Measurements from ENCODE around the gene ARHGAP21.
A peak's percentile ranks its signal among the peaks of the same experiment; 100 is the strongest.

ARHGAP21 gene

DNA sequence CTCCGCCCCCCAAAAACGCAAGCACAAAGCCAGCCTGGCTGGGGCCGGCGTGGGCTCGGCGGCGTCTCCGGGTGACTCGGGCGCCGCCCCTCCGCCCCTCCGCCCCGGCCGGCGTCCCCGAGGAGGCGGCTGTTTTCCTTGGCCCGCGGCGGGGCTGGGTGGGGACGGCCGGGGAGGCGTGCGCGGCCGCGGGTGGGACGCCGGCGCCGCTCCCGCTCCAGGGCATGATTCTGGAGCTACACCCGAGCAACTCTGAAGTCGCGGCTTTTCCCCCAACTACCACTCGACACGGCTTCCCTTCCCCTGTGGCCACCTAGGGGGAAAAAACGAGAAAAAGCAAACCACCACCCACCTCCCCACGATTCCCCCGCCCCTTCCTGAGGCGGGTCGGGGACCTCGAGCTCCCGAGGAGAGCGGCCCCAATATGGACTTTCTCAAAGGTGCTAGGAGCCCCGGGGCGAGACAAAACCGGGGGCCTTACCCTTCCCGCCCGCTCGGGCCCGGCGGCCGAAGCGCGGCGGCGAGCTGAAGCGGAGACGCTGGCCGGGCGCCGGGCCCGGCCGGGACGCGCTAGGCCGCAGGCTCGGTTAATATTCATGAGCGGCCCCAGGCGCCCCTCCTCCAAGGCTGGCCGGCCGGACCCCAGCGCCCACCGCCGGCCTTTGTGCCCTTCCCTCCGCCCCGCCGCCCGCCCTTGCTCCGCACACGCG, 856 bp downstream of the ARHGAP21 start:
- peak; percentile 43 to 45 for DNase-seq

DNA sequence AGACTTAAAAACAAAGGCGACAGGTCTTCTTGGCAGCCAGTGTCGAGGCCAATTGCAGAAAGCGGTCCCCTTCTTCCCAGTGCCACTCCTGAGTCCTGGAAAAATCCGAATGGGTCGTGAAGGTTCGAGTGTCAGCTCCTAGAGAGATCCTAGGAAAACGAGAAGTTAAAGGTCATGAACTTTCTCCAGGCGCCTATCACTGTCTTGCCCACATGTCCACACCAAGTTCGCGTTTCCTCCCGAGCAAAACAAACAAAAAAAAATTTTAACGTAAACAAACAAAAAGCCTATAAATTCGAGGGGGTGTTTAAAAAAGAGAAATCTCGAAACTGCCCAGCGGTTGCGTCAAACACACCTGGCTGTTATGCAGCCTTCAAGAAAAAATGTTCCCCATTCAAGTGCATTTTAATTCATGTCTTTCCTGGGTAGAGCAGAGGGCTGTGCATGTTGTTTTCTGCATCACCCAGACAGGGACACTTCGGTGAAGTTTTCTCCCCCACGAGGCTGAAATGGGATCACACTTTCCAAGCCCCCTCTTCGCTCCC, 1.5 kb downstream of the ARHGAP21 start:
- DNase-seq: no peak

DNA sequence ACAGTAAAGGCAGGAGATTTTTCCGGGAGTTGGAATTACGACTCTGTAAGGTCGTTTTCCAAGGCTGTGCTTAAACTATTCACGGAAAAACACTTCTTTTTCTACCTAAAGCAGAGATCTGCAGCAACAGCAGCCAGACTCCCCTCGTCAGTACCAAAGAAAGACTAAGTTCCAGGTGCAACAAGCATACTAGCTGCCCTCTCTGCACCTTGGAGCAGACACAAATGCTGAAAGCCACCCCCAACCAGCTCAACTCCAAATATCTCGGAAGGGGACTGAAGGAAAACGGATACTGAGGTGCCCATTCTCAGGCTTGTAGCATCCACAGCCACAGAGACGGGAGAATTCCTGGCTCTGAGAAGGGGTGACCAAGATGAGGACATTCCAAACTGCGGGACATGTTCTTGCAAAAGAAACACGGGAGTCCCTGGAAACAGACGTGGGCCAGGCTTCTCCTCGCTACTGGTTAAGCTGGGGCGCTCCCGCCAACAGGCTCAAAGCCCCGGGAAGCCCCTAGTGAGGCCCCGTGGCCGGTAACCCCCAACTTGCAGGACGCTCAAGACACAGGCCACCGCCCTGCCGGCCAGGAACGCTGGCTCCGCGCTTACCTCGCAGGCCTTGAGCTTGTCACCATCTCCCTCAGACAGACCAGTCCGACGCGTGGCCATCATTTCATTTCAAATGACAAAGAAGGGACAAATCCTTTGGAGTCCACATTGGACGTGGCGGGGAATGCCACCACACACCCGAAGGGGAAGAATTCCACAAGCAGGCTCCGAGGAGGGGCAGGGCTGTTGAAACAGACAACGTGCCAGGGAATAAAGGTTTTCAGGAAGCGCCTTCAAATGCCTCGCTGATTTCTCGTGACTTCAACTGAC, 2.2 kb downstream of the ARHGAP21 start:
- DNase-seq: peak in 1 of 2 experiments; percentile 3

DNA sequence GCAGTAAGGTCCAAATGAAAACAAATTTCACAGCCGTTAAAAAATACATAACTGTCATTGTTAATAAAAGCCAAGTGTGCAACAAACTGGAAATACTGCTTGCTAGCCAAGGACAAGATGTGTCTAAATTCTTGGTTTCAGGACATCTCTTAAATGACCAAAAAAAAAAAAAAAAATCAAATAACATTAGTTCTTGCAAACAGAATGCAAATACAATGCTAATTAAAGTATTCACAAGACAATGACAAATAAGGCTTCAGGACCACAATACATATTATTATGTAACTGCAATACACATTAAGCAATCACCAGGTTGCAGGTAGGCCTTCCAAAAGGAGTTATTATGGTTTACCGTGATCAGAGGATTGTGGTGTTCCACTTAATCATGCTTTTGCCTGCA, 3.6 kb downstream of the ARHGAP21 start:
- DNase-seq: no peak

DNA sequence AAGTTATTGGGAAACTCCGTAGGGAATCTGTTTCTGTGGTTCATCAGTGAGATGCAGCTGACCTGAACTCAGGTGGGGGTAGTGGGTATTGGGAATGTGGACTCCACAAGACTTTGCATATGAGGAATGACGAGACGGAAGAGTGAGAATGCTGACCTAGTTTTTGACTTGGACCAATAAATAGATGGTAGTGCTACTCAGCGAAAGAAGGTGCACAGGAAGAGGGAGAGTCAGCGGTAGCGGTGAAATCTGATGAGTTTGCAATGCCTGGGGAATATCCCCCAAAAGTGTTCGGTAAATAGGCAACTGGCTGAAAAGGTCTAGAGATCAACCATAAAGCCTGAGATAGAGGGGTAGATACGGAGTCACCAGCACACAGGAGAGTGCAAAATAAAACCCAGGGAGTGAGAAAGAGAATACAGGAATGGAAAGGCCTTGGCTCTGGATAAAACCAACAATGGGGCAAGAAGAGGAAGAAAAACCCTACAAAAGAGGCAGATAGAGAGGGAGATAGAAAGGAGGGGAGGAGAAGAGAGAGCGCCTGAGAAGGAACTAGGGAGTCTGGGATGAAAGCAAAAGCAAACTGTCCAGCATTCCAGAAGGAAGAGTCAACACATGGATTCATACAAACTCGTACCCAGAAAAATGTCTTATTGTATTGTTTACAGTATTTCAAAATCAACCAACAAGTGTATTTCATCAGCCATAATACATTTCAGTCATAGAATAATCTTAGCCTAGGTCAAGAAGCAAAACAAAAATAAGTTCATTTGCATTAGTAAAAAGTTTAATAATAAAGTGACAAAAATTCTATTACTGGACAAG, 5.4 kb downstream of the ARHGAP21 start:
- no peak for DNase-seq

DNA sequence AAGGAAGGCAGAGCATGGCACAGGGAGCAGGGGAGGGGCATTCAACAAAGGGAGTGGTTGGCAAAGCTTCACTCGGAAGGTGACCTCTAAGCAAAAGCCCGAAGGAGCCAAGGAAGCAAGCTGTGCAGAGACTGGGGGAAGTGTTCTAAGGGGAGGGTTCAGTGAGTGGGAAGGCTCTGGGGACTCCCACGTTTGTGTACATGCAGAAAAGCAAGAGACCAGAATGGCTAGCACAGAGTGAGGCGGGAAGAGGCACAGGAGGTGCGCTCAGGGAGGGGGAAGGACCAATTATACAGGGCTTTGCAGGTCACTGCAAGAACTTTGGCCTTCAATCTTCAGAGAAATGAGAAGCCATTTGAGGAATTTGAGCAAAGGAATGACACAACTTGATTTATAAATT, 7.4 kb downstream of the ARHGAP21 start:
- DNase-seq: no peak

DNA sequence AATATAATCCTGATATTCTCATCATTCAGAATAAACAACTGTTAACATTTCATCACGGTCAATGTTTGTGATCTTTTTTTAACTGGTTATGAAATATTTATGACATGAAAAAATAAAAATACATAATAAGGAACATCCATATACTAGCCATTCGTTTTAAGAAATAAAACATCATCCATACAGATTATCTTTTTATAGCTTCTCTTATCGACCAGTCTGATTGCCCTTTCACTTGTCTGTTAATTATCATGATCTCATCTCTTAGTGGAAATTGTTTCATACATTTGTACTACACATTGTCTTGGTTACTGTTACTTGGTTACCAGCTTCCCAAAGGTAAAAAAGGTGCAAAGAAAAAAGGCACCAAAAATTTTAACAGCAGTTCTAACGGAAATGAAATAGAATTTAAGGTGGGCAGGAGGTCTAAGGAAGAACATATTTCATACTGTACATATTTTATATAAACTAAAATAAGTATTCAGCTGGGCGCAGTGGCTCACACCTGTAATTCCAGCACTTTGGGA, 8.4 kb downstream of the ARHGAP21 start:
- no peak for DNase-seq

DNA sequence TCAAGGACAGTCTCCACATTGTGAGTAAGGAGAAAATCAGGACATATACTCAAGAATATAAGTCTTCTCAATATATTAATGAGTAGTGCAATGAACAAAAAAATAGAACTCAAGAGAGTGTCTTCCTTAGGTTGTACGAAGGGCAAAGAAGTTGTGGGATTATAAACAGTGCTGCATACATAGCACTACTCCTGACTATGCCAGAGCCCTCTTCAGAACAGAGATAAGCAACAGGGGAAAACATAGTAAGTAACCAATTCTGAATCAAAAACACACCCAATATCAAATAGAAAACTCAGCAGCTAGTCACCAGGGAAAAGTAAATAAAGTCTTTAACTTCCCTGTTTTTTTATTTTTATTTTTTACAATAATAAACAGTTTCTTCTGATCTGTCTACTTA, 10.6 kb downstream of the ARHGAP21 start:
- no peak for DNase-seq

DNA sequence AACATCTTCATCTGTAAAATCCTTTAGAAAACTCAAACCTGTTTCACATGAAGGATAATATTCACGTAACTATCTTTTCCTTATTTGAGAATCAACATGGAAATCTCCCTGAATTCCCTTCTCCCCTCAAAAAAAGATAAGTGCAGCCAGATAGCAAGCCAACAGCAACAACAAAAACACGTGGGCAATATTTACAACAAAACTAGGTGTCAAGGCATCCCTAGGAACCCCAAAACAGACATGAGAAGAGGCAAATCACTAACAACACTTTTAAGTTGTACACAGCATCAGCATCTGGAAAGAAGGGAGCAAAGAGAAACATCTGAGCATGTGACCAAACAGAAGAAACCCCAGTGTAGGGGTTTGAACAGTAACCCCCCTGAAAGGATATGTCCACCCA, 12.2 kb downstream of the ARHGAP21 start:
- no peak for DNase-seq

DNA sequence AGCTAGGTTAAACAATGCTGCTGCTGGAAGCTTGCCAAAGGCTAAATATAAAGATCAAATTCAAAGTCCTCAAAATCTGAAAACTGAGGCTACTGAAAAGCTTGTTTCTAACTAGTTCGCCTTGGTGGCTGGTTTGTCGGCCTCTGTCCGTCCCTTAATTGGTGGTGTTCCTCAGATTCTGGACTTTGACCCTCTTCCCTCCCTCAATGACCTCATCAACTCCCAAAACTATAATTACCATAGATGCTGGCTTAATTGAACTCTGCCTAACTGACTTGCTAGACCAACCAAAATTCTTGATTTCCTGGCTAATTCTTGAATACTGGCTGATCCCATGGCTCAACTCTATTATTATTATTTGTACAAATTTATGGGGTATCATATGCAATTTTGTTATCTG, 15.6 kb downstream of the ARHGAP21 start:
- no peak for DNase-seq

DNA sequence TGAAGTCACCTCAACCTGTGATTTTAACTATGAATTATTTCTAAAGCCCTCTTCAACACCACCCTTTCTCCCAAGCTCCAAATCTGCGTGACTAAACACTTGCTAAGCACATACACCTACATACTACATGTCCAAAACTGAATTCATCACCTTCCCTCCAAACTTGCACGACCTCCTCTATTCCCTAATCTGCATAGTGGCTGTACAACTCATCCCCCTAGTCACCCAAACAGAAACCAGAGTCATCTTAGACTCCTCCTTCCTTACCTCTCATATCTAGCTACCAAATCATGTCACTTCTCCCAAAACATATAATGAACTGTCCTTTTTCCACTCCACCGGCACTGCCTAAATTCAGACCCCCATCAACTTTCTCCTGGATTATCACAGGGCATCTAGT, 16.2 kb downstream of the ARHGAP21 start:
- no peak for DNase-seq

DNA sequence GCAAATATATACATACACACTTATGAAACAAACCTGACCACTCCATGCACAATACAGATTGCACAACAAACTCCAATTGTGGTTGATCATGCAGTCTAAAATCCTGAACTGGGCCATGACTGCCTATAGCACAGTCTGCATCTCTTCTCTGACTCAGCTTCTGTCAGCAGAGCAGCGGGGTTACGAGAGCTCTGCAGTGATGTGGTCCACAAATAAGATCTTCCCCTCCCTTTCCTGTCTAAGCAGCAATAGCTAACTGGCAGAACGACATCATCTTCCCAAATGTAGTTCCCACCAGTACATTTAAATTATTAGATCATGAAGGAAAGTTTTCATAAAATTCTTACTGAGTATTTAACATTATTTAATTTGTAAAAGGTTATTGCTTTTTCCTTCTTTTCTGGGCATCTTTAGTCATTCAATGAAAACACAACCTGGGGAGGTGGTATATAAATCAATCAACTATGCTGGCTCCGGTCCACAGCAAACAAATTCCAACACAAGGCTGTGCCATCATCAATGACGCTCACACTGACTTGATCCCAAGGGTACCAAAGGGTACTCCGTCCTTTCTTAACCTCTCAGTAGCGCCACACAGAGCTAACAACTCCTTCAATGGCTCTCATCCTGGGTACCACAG, 17.1 kb downstream of the ARHGAP21 start:
- peak in 1 of 2 experiments; percentile 21 for DNase-seq

DNA sequence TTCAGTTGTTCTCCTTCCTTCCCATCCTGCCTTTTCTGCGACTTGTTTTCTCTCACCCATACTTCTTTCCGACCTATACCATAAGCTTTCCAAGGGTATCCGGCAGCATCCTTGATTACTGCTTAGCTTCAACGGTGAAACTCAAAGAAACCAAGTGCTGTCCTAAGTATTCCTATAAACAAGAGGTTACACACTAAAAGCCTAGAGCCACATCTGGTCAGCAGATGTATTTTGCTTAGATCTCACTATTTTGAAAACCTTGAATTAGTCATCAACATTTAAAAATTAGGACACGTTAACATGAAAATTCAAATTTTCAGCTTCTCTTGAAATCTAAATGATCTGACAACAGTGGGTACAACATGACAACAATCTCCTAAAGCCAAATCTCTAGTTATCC, 20.0 kb downstream of the ARHGAP21 start:
- no peak for DNase-seq

DNA sequence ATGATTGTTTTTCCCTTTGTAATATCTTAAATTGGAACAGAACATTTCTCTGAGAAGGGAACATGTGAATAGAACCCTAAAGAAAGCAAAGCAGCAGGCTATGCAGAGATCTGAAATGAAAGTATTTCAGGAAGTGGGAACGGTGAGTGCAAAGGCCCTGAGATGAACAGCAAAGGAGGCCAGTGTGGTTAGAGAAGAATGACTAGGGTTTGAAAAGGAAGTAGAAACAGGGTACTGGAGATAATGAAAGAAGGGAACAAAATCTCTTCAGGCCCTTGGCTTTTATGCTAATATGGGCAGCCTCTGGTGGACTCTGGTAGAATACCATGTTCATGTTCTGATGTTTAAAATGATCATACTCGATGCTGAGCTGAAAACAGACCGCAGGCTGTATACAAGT, 22.2 kb downstream of the ARHGAP21 start:
- no peak for DNase-seq

DNA sequence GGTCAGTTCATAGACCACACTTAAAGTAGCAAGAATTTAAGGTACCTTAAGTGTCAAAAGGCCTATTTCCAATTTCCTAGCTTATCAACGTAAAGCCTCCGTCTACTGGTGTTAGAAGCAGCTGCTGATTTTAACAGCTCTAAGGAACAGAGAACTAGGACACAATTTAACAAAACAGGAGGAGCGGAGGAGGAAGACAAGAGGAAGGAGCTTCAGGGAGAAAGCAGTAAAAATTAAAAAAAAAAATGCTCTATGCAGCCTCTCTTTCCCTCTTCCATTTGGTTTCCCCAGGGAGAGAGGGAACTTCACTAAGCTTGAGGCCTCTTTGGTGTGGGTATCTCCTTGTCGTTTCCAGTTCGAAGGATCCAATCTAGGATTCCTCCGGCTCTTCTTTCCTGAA, 22.7 kb downstream of the ARHGAP21 start:
- no peak for DNase-seq

DNA sequence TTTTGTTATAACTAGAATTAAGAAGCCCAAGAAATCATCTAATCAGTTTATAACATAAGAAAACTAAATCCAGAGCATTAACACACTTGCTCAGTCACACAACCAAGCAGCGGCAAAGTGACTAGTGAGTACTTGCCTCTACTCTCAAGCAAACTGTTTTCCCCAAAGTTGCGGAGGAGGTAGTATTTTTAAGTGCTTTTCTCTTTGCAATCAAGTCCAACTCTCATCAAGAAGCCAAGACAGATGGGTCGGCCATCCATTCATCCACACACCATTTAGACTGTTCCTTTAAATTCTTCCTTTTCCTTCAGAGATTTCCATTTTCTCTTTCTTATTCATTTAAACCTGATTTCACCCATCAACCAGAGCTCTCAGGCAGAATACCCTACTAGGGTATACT, 25.4 kb downstream of the ARHGAP21 start:
- no peak for DNase-seq

DNA sequence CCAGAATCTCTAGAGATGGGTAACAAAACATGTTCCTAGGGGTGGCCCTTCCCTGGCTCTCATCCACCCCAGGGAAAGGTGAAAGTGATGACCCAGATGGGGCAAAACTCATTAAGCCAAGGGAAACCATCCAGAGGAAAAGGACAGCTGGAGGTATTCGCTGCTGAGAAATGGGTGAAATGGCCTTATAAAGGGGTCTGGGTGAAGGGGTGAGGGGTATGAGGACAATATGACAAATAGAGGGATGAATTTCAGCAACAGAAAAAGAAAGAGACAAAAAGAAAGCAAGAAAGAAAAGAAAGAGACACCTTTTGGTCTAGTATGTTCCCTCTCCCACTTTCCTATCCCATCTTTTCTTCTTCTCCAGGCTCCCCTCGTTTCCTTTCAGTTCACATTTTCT, 26.6 kb downstream of the ARHGAP21 start:
- no peak for DNase-seq

DNA sequence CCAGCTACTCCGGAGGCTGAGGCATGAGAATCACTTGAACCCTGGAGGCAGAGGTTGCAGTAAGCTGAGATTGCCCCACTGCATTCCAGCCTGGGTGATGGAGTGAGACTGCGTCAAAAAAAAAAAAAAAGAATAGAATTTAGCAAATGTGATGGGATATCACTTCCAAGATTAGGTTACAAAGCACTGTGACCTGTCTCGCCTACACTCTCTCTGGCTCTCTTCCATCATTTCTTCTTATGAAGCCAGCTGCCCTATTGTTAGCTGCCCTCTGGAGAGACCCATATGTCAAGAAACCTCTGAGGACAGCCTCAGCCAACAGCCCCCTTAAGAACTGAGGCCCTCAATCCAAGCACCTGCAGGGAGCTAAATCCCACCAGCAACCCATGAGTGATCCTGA, 28.2 kb downstream of the ARHGAP21 start:
- no peak for DNase-seq

DNA sequence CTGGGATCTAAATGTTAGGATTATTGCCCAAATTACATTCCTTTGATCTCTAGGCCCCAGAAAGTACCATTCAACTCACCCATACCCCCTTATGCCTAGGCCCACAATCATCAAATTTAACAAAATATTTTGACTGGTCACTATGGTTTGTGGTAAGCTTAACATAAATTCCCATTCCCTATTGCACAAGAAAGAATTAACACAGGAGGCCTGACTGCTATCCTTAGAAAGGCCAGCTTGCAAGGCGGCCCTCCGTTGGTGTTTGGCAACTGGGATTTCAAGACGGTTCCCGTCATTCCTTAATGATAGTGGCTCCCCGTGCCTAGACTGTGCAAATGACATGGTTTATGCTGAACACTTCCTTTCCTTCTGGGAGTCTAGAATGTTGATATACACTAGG, 29.6 kb downstream of the ARHGAP21 start:
- DNase-seq: no peak

DNA sequence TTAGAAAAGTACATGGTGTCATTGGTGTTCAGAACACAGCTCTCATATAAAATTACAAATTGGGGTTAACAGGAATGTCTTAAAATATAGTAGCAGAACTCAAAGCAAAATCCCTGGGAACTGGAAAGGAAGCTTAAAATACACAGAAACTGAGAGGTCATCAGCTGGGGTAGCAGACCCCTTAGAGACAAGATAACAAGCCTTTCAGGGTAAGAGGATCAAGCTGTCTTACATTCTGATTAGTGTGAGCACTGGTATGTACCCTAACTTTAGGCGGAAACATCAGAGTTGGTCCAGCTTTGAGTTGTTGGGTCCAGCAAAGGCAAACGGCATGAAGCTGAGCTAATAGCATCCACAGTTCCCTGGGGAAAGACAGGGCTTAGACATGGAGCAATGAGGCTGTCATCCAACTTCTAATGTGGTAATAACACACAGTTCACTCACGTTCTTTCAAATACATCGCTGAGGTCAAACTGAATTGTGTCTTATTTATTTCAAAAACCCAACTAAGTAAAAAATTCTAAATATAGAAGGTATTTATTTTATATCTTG, 32.6 kb downstream of the ARHGAP21 start:
- DNase-seq: no peak

DNA sequence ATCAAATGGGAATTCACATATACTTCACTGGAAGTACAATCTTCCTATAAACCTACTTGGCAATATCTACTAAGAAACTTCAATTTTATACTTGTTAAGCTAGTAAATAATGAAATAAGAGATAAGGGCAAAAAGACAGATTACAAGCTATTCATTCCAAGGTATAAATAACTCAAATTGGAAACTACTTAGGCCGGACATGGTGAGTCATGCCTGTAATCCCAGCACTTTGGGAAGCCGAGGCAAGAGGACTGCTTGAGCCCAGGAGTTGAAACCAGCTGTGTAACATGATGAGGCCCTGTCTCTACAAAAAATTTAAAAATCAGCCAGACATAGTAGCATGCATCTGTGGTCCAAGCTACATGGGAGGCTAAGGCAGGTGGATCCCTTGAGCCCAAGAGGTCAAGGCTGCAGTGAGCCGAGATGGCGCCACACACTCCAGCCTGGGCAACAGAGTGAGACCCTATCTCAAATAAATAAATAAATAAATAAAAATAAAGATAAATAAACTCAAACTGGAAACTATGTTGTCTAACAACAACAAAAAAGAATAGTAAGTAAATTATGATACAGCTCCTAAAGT, 37.6 kb downstream of the ARHGAP21 start:
- DNase-seq: no peak

DNA sequence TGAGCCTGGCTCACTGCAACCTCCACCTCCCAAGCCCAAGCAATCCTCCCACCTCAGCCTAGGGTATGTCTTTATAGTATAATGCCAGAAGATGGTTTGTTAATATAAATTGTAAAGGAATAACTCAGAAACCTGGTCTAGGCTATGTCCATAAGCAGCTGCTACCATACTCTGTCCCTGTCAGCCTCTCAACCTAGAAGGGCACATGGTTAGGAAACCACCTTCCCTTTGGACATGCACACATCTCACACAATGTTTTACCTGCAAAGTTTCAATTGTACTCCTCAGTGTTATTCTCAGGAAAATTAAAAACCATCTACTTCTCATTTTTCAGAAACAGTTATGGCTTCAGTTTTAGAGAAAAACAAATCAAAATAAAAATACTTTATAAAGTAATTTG, 40.1 kb downstream of the ARHGAP21 start:
- DNase-seq: no peak
